ENCODE results near the gene STK16. TPM values are rescaled to one million over a fixed set of nuclear protein-coding genes. Genes with fewer than 3 reads are reported as not detected.

Gene STK16
- total and polyA plus RNA-seq, 2 of the 13 experiments (the other 11 are each of a cell fraction or from before 2014, with no cell fraction given): 28.0 to 50.9 TPM

- TF ChIP-seq JUN (CRISPR knock-in tag; IDR thresholded peaks at IDR 0.05) (no peak), SETDB1 (CRISPR knock-in tag; IDR thresholded peaks at IDR 0.05; ENCODE audit: borderline replicate concordance) (no peak), MAFF (IDR thresholded peaks at IDR 0.05; ENCODE audit: low read depth, low read length) (no peak), ELK4 (CRISPR knock-in tag; IDR thresholded peaks at IDR 0.05; ENCODE audit: borderline replicate concordance) (no peak), HNRNPH1 (optimal IDR thresholded peaks at IDR 0.05; ENCODE audit: low read depth, low read length) (no peak), HNRNPUL1 (IDR thresholded peaks at IDR 0.05; ENCODE audit: low read depth, low read length) (no peak), HDAC2 (CRISPR knock-in tag; IDR thresholded peaks at IDR 0.05) (peak; percentile 51; the same call in 1 of the 2 replicates), TBL1XR1 (IDR thresholded peaks at IDR 0.05; ENCODE audit: borderline replicate concordance, low read length, partially characterized antibody) (no peak), ZNF44 (CRISPR knock-in tag; IDR thresholded peaks at IDR 0.05) (no peak), BCLAF1 (IDR thresholded peaks at IDR 0.05) (no peak), KLF11 (CRISPR knock-in tag; IDR thresholded peaks at IDR 0.05) (no peak), ZNF510 (CRISPR knock-in tag; IDR thresholded peaks at IDR 0.05; ENCODE audit: low read depth) (peak; percentile 81), ELF4 (CRISPR knock-in tag; IDR thresholded peaks at IDR 0.05; ENCODE audit: borderline replicate concordance) (no peak), ZNF674 (CRISPR knock-in tag; IDR thresholded peaks at IDR 0.05; ENCODE audit: low read depth) (no peak), NFIC (IDR thresholded peaks at IDR 0.05; ENCODE audit: low read length) (no peak), MTF2 (CRISPR knock-in tag; IDR thresholded peaks at IDR 0.05; ENCODE audit: borderline replicate concordance) (no peak), SAFB2 (CRISPR knock-in tag; IDR thresholded peaks at IDR 0.05; ENCODE audit: borderline replicate concordance, low read depth) (no peak), EEA1 (CRISPR knock-in tag; IDR thresholded peaks at IDR 0.05; ENCODE audit: borderline replicate concordance) (no peak), HMG20B (CRISPR knock-in tag; conservative IDR thresholded peaks at IDR 0.05) (no peak; the same call in 1 of the 2 replicates), IRF2 (CRISPR knock-in tag; IDR thresholded peaks at IDR 0.05) (peak; percentile 59; the same call in 1 of the 2 replicates)
- TF ChIP-seq, protein P1, sequence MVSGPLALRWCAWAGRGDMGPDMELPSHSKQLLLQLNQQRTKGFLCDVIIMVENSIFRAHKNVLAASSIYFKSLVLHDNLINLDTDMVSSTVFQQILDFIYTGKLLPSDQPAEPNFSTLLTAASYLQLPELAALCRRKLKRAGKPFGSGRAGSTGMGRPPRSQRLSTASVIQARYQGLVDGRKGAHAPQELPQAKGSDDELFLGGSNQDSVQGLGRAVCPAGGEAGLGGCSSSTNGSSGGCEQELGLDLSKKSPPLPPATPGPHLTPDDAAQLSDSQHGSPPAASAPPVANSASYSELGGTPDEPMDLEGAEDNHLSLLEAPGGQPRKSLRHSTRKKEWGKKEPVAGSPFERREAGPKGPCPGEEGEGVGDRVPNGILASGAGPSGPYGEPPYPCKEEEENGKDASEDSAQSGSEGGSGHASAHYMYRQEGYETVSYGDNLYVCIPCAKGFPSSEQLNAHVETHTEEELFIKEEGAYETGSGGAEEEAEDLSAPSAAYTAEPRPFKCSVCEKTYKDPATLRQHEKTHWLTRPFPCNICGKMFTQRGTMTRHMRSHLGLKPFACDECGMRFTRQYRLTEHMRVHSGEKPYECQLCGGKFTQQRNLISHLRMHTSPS (CRISPR knock-in tag; IDR thresholded peaks at IDR 0.05; ENCODE audit: low read depth): no peak
- TF ChIP-seq, protein P2, sequence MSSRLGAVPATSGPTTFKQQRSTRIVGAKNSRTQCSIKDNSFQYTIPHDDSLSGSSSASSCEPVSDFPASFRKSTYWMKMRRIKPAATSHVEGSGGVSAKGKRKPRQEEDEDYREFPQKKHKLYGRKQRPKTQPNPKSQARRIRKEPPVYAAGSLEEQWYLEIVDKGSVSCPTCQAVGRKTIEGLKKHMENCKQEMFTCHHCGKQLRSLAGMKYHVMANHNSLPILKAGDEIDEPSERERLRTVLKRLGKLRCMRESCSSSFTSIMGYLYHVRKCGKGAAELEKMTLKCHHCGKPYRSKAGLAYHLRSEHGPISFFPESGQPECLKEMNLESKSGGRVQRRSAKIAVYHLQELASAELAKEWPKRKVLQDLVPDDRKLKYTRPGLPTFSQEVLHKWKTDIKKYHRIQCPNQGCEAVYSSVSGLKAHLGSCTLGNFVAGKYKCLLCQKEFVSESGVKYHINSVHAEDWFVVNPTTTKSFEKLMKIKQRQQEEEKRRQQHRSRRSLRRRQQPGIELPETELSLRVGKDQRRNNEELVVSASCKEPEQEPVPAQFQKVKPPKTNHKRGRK (CRISPR knock-in tag; IDR thresholded peaks at IDR 0.05): no peak
These were observed 32.7 kb downstream of the STK16 start (continued) for GRCh38 chr2:219277703-219278654.
